Retinal pigment epithelial cell (primary cell): ENCODE data around the gene ADSS1.

ENCODE experiments used
- DNase-seq: peaks from one replicate; pipeline ENCODE4 v3.0.0-alpha.2; 2010; ENCODE audit warnings: low read depth
- H3K4me3 ChIP-seq: 2 replicates; pipeline ENCODE4 v1.5.1; 2011; ENCODE audit warnings: mild to moderate bottlenecking, low read length, control low read depth, moderate library complexity
- CTCF ChIP-seq: conservative IDR thresholded peaks from 2 replicates; pipeline ENCODE4 v1.5.1; 2011; ENCODE audit warnings: low read depth, low read length, control low read depth, inconsistent platforms

ADSS1 gene

DNA sequence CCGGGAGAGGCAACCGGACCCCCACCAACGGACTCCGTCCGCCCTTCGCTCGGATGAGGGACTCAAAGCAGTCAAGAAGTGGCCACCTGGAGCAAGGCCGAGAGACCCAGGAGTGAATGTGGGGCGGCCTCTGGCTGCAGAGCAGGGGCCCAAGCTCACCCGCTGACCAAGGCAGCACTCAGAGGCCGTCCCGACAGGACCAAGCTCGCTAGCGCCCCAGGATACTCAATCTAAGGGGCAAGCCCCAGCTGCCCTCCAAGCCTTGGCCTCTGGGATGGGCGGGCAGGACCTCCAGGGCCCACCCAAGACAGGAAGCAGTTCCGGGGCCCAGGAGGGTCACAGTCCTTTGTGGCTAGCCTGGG, 70.6 kb downstream of the ADSS1 start:
- peak overlapping the region; percentile 76 for H3K4me3 ChIP-seq
- DNase-seq: no peak
- peak; percentile 16 for TF ChIP-seq CTCF

DNA sequence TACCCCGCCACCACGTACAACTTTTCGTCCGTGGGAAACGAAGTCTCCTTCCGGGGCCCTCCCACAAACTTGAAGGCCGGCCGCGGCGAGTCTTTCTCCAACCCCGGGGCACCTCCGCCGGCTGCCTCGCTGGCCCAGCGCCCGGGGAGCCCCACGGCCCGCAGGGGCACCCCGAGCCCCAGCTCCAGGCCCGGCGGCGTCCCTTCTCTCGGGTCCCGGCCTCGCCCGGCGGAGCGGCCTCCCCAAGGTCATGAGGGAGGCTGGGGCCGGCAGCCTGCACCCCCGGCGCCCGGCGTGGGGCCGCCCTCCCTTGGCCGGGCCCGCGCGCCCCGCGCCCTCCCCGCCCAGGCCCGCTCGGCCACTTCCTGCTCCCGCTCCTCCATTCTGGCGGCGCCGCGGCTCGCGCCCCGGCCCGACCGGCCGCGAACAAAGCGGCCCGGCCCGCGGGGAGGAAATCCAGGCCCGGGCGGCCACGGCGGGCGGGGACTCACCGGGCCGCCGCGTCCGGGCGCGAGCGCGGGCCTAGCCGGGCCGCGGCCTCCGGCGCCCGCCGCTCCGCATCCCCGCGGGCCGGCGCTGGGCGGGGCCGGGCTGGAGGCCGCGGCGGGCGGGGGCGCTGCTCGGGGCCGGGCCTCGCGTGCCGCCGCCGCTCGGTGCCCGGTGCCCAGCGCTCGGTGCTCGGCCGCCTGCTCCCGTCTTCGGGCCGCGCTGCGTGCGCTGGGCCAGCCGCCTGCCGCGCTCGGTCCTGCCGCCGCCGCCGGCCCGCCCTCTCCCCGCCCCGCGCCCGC, 71.2 kb downstream of the ADSS1 start, which contains the start of gene AKT1:
Gene AKT1 (minus strand): TSS at position 756 of the 788 bp plus-strand sequence. CDS start 3,105 bp downstream, outside the sequence.
- peak within 1 kb of the TSS; percentile 76 for H3K4me3 ChIP-seq
- no peak for DNase-seq
- no peak for TF ChIP-seq CTCF

- no peak for TF ChIP-seq CTCF
- DNase-seq: no peak
- peak overlapping the region; percentile 46 for H3K4me3 ChIP-seq
Measured at GRCh38 chr14:104795781-104796686, 72.0 kb downstream of the ADSS1 start.

- DNase-seq: no peak
- H3K4me3 ChIP-seq: no peak overlapping the region
- no peak for TF ChIP-seq CTCF
Measured at GRCh38 chr14:104796687-104797081, 72.7 kb downstream of the ADSS1 start.
